AG10803 (cell line): ENCODE measurements around the gene MEF2A.

ENCODE experiments used
- DNase-seq: peaks from one replicate; pipeline ENCODE4 v3.0.0; 2010; ENCODE audit warnings: low read depth
- H3K4me3 ChIP-seq: 2 replicates; pipeline ENCODE4 v1.5.1; 2011; ENCODE audit warnings: mild to moderate bottlenecking, low read length, control low read depth
- TF ChIP-seq, protein P1 (sequence below): conservative IDR thresholded peaks from 2 replicates; pipeline ENCODE4 v1.5.1; 2011; ENCODE audit warnings: mild to moderate bottlenecking, low read length, control low read depth, inconsistent platforms

The MEF2A gene

GRCh38 chr15:99707473-99708270 is 141.9 kb downstream of the MEF2A start:
- DNase-seq: peak; percentile 79
- H3K4me3 ChIP-seq: peak overlapping the region; percentile 28
- TF ChIP-seq, protein P1, sequence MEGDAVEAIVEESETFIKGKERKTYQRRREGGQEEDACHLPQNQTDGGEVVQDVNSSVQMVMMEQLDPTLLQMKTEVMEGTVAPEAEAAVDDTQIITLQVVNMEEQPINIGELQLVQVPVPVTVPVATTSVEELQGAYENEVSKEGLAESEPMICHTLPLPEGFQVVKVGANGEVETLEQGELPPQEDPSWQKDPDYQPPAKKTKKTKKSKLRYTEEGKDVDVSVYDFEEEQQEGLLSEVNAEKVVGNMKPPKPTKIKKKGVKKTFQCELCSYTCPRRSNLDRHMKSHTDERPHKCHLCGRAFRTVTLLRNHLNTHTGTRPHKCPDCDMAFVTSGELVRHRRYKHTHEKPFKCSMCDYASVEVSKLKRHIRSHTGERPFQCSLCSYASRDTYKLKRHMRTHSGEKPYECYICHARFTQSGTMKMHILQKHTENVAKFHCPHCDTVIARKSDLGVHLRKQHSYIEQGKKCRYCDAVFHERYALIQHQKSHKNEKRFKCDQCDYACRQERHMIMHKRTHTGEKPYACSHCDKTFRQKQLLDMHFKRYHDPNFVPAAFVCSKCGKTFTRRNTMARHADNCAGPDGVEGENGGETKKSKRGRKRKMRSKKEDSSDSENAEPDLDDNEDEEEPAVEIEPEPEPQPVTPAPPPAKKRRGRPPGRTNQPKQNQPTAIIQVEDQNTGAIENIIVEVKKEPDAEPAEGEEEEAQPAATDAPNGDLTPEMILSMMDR: no peak

DNA sequence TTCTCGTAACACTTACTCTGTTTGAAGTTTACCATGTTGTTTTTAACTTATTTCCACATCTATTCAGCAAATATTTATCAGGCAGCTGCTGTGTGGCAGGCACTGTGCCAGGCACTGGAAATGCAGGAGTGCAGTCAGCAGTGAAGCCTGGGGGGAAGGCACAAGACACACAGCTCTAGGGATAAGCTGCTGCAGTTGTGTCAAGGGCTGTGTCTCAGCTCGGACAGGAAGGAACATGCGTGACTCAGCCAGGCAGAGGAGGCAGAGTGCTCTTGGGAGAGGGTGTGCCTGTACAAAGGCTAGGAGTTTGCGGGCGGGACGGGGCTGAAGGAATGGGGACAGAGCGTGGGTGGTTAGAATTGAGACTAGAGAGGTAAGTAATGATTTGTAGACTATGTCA is 142.8 kb downstream of the MEF2A start:
- TF ChIP-seq, protein P1: no peak
- peak; percentile 88 for DNase-seq
- H3K4me3 ChIP-seq: no peak overlapping the region

DNA sequence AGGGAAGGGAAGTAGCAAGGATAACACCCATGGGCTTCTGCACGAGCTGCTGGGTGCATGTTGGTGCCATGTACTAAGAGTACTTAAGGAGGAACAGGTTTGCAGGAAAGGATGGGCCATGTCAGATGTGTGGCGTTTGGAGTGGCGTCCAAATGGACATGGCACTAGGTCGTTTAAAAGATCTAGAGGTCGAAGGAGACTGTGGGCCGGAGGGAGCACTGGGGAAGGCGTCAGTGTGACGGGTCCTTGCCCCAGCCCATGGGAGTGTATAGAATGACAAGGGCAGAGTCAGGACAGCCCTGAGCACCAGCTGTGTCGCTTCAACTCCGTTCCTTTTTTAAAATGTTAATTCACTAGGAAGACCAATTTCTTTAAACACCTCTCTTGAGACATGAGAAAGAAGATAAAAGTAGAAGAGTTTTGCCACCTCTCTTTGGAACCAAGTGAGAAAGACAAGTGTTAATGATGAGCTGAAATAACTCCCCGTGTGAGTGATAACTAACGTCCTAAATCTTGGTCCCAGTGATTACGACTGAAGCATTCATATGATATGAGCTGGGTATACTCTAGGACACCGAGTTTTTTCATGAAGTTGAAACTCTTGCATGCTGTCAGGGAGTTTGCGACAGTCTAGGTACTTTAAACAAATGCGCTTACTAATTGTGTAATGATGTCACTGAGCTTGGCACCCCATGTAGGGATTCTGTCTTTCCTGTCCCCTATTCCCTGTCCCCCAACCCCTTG is 143.6 kb downstream of the MEF2A start:
- H3K4me3 ChIP-seq: no peak overlapping the region
- no peak for DNase-seq
- TF ChIP-seq, protein P1: no peak

GRCh38 chr15:99711625-99712024 is 145.8 kb downstream of the MEF2A start:
- H3K4me3 ChIP-seq: no peak overlapping the region
- TF ChIP-seq, protein P1: no peak
- no peak for DNase-seq

DNA sequence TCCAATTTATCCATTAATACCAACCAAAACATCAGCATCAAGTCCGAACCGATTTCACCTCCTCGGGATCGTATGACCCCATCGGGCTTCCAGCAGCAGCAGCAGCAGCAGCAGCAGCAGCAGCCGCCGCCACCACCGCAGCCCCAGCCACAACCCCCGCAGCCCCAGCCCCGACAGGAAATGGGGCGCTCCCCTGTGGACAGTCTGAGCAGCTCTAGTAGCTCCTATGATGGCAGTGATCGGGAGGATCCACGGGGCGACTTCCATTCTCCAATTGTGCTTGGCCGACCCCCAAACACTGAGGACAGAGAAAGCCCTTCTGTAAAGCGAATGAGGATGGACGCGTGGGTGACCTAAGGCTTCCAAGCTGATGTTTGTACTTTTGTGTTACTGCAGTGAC is 146.6 kb downstream of the MEF2A start:
- no peak for DNase-seq
- no peak overlapping the region for H3K4me3 ChIP-seq
- TF ChIP-seq, protein P1: no peak

DNA sequence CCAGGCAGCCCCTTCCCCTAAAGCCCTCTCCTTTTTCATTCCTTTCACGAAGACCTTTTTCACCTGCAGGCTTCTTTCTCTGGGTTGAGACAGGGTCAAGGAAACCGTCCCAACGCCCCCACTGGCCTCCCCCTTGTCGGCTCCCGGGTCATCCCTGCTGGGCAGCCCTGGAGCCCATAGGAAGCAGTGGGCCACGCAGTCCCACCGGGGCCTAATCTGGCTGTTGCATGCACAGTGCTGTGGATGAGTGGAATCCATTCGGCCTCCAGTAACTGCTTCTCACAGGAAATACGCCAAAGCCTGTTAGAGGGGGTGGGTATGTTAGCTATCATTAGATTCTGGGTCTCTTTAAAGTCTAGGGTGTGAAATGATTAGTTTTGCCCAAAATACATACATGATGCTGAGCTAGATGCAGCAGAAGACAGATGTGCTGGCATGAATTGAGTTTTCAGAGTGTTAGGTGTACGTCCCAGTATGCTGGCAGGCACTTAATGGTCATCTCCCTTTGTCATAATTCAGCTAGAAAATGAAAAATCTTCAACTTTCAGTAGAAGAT is 150.8 kb downstream of the MEF2A start:
- no peak overlapping the region for H3K4me3 ChIP-seq
- TF ChIP-seq, protein P1: no peak
- DNase-seq: no peak
